Measurements from ENCODE around the gene AGRN.
A peak's percentile ranks its signal among the peaks of the same experiment; 100 is the strongest.

AGRN gene

DNA sequence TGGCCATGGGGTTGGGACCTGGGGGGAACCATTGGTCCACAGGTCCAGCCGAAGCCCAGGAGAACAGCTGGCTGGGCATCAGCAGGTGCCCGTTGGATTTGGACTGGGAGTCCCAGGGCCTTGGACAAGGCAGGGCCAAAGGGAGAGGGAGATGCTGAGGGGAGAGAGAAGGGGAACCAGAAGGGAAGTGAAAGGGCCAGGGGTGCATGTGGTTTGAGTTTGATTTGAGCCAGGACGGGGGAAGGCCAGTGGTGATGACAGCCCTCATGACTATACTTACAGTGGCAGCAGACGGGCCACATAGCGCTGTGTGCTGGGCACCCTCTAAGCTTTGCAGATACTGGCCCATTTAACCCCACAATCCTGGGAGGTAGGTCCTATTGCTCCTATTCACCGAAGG lies 18.8 kb downstream of the AGRN start:
- DNase-seq (ENCODE audit: low spot score), result no peak

DNA sequence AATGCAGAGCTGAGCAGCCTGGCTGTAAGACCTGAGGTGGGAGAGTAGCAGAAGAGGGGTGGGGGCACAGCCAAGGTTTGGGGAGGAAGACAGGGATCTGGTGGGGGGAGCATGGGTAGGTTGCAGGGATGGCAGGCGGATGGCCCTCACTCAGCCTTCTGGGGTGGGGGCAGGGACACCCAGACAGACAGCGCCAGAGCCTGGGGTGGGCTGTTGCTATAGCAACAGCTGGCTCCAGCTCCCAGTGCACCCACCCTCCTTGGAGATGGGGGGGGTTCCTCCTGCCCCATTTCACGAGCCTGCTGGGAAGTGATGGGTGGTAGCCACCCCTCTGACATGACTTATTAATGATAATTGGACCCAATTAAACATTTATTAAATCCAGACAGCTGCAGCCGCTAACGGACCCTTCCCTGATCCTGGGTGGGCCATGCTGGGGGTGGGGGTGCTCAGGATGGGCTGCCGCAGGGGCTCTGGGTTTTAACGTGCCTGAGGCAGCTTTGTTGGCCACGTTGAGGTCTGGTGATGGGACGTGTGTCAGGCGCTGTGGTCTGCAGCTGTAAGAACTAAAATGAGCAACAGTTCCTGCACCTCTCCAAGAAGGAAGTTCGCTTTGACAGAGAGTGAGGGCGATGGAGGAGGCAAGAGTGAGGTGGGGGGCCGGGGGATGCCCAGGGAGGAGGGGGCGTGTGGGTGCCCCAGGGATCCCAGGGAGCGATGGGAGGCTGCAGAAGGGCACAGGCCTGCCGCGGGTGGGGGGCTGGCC lies 19.4 kb downstream of the AGRN start:
- DNase-seq (ENCODE audit: low spot score), result no peak

DNA sequence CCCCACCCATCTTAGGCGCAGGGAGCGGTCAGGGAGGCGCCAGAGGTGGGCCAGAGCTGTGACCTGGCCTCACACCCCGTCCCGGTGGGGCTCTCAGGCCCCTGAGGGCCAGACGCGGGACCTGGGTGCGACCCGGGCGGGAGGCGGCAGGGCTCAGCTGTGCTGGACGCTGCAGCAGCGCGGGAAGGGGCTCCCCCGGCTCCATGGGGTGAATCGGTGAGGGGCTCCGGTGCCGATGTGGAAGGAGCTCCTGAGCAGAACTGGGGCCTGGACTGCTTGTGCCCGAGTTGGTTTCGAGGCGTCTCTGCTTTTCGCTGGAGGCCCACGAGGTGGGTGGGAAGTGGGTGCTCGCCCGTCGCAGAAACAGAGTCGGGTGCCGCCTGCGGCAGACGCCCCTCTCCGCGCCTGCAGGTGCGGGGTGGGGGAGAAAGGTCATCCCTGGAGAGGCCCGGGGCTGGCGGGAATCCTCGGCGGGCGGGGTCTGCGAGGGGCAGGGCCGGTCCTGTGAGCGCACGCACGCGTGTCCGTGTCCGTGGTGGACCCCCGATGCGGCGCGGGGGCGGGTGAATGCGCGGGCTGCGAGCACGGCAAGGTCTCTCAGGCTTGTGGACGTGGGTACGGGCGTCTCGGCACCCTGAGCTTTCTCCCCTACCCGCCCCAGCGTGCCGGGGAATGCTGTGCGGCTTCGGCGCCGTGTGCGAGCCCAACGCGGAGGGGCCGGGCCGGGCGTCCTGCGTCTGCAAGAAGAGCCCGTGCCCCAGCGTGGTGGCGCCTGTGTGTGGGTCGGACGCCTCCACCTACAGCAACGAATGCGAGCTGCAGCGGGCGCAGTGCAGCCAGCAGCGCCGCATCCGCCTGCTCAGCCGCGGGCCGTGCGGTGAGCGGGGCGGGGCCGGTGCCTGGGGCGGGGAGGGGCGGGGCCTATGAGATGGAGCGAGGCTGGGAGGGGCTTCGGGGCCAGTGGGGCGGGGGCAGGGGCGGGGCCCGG lies 20.4 kb downstream of the AGRN start:
- peak; percentile 97 for DNase-seq (ENCODE audit: low spot score)

DNA sequence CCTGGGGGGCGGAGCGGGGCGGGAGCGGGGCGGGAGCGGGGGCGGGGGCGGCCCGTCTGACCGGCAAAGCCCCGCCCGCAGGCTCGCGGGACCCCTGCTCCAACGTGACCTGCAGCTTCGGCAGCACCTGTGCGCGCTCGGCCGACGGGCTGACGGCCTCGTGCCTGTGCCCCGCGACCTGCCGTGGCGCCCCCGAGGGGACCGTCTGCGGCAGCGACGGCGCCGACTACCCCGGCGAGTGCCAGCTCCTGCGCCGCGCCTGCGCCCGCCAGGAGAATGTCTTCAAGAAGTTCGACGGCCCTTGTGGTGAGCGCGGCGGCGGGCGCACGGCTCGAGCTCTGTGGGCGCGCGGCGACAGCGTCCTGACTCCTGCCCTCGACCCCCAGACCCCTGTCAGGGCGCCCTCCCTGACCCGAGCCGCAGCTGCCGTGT lies 21.2 kb downstream of the AGRN start:
- DNase-seq (ENCODE audit: low spot score), result peak; percentile 79

- no peak for DNase-seq (ENCODE audit: low spot score)
Measured at GRCh38 chr1:1041873-1042272, 22.0 kb downstream of the AGRN start.

GRCh38 chr1:1042835-1043234 lies 22.9 kb downstream of the AGRN start:
- DNase-seq (ENCODE audit: low spot score), result no peak

- DNase-seq (ENCODE audit: low spot score), result no peak
Measured at GRCh38 chr1:1043411-1043810, 23.5 kb downstream of the AGRN start.

- DNase-seq (ENCODE audit: low spot score), result no peak
Measured at GRCh38 chr1:1043921-1044320, 24.0 kb downstream of the AGRN start.

DNA sequence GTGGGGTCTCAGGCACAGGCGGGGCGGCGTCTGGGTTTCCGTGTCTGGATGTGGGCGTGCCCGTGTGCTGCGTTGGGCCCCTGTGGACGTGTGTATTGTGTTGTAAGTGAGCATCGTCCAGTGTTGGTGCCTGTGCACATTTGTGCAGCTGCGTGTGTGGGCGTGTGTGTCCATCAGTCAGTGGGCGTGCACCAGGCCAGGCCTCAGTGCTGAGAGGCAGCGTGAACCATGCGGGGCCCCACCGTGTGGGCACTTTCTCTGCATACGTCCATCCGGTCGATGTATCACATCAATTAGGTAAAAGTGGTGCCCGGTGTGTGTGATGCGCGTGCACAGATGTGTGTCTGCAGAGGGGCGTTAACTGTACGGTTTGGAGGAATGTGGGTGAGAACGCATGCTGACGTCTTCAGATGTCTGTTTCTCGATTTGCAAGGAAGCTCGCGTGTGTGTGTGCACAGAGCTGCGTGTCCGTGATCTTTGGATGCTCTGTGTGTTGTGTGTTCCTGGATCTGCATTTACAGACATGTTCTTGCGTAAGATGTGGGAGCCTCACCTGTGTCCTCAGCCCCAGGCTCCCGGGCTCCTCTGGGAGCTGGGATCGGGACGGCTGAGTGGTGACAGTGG lies 24.6 kb downstream of the AGRN start:
- DNase-seq (ENCODE audit: low spot score), result no peak

GRCh38 chr1:1045129-1045528 lies 25.2 kb downstream of the AGRN start:
- DNase-seq (ENCODE audit: low spot score), result no peak

DNA sequence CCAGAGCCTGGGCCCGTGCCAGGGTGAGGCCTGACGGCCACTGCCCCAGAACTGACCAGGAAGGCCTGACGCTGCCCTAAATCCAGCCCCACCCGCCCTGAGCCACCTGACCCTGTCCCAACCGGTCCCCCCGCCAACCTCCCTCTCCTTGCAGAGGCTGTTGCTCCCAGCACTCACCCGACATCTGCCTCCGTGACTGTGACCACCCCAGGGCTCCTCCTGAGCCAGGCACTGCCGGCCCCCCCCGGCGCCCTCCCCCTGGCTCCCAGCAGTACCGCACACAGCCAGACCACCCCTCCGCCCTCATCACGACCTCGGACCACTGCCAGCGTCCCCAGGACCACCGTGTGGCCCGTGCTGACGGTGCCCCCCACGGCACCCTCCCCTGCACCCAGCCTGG lies 26.3 kb downstream of the AGRN start:
- no peak for DNase-seq (ENCODE audit: low spot score)

- DNase-seq (ENCODE audit: low spot score), result no peak
Measured at GRCh38 chr1:1046767-1047166, 26.8 kb downstream of the AGRN start.

DNA sequence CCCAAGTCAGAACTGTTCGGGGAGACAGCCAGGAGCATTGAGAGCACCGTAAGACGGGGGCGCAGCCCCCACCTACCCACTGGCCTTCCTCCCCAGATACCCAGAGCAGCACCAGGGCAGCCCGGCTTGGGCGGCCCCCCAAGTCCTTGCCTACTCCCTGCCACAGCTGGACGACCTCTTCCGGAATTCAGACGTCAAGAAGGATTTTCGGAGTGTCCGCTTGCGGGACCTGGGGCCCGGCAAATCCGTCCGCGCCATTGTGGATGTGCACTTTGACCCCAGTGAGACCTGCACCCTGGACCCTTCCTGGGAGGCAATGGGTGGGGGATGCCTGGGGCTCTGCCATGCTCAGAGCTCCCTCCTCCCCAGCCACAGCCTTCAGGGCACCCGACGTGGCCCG lies 27.5 kb downstream of the AGRN start:
- DNase-seq (ENCODE audit: low spot score), result no peak

GRCh38 chr1:1047963-1048362 lies 28.0 kb downstream of the AGRN start:
- DNase-seq (ENCODE audit: low spot score), result no peak

- DNase-seq (ENCODE audit: low spot score), result no peak
Measured at GRCh38 chr1:1048765-1049164, 28.8 kb downstream of the AGRN start.

DNA sequence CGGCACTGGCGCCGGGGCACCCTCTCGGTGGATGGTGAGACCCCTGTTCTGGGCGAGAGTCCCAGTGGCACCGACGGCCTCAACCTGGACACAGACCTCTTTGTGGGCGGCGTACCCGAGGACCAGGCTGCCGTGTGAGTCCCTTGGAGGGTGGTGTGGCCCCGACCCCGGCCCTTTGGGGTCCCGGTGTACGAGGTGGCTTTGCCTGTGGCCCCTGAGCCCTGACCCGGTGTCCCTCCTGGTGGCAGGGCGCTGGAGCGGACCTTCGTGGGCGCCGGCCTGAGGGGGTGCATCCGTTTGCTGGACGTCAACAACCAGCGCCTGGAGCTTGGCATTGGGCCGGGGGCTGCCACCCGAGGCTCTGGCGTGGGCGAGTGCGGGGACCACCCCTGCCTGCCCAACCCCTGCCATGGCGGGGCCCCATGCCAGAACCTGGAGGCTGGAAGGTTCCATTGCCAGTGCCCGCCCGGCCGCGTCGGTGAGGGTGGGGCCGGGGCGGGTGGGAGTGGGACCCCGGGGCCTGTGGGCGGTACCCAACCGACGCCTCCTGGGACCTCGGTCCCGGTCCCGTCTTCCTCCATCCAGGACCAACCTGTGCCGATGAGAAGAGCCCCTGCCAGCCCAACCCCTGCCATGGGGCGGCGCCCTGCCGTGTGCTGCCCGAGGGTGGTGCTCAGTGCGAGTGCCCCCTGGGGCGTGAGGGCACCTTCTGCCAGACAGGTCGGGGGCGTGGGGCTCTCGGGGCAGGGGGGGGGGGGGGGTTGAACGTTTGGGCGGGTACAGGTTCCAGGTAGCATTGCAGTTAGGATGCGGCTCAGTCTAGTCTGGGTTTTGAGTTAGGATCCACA lies 29.6 kb downstream of the AGRN start:
- DNase-seq (ENCODE audit: low spot score), result no peak

- no peak for DNase-seq (ENCODE audit: low spot score)
Measured at GRCh38 chr1:1050577-1051052, 30.7 kb downstream of the AGRN start.

GRCh38 chr1:1051127-1051810 lies 31.3 kb downstream of the AGRN start:
- no peak for DNase-seq (ENCODE audit: low spot score)

- DNase-seq (ENCODE audit: low spot score), result no peak
Measured at GRCh38 chr1:1052003-1052840, 32.3 kb downstream of the AGRN start.

DNA sequence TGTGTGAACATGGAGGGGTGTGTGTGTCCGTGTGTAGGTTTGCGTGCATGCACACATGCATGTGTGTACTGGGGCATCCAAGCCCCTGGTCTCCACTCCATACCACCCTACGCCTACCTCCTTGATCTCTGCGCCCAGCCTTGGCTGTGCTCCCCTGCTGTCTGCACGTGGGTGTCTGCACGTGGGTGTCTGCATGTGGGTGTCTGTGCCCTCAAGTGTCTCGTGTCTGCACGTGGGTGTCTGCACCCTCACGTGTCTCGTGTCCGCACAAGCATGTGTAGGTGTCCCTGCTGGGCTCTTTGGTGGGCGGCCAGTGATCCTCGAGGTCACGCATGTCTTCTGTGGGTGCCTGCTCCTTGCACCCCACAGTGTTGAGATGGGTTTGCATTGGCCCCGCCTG lies 33.1 kb downstream of the AGRN start:
- no peak for DNase-seq (ENCODE audit: low spot score)
